HEK293 (cell line): ENCODE data around the gene CARM1.
A peak's percentile ranks its signal among the peaks of the same experiment; 100 is the strongest.

ENCODE experiments used
- CTCF ChIA-PET: fragments of 350-600 bp; formaldehyde crosslinking; extraction: SDS; loops from one replicate; lab custom pipeline; 2021; ENCODE audit warnings: antibody characterized with exemption; lab: Yijun Ruan, JAX
- POLR2A ChIA-PET: fragments of 300-600 bp; formaldehyde crosslinking; extraction: SDS; loops from one replicate; lab custom pipeline; 2020; ENCODE audit warnings: antibody characterized with exemption, inconsistent platforms; lab: Yijun Ruan, JAX
- H3K27ac ChIP-seq: fragments of 200-500 bp; sonication (Bioruptor generic); 2 replicates; pipeline ENCODE4 v1.5.1; 2014; ENCODE audit warnings: low read depth, low read length, control low read depth, inconsistent platforms; ENCODE audit errors: extremely low read depth
- H3K36me3 ChIP-seq, 2 experiments: fragments of 200-500 bp in 1 of 2; sonication (Bioruptor generic) in 1 of 2; 1 replicate in 1 of 2; 2 replicates in 1 of 2; pipeline ENCODE4 v1.5.1; 2014 to 2017; ENCODE audit warnings: inconsistent platforms in 2 of 2, low read length in 2 of 2; ENCODE audit not compliant: control insufficient read depth in 2 of 2, insufficient read depth in 1 of 2
- H3K4me1 ChIP-seq: fragments of 200-500 bp; sonication (Bioruptor generic); 2 replicates; pipeline ENCODE4 v1.5.1; 2014; ENCODE audit warnings: mild to moderate bottlenecking, low read length, inconsistent platforms; ENCODE audit not compliant: control insufficient read depth, insufficient read depth
- H3K4me3 ChIP-seq: 2 replicates; pipeline ENCODE4 v1.5.1; 2011; ENCODE audit warnings: low read depth, mild to moderate bottlenecking, control low read depth, low read length, moderate library complexity
- H3K9me3 ChIP-seq: fragments of 200-500 bp; sonication (Bioruptor generic); 2 replicates; pipeline ENCODE4 v1.5.1; 2014; ENCODE audit warnings: low read depth, low read length, inconsistent platforms; ENCODE audit not compliant: control insufficient read depth, insufficient read depth
- BCL11B ChIP-seq: fragments of 450-650 bp; formaldehyde crosslinking; IDR thresholded peaks from 2 replicates; pipeline ENCODE4 v1.5.1; 2016; ENCODE audit warnings: low read depth, missing biosample characterization, missing genetic modification characterization
- BCL6B ChIP-seq: fragments of 450-650 bp; formaldehyde crosslinking; IDR thresholded peaks from 2 replicates; pipeline ENCODE4 v1.5.1; 2017; ENCODE audit warnings: missing biosample characterization, missing genetic modification characterization
- KLF10 ChIP-seq: fragments of 450-650 bp; IDR thresholded peaks from 2 replicates; pipeline ENCODE4 v1.5.1; 2018; ENCODE audit warnings: missing biosample characterization, mild to moderate bottlenecking, missing genetic modification characterization
- MZF1 ChIP-seq: fragments of 450-650 bp; formaldehyde crosslinking; IDR thresholded peaks from 2 replicates; pipeline ENCODE4 v1.5.1; 2017; ENCODE audit warnings: missing biosample characterization, missing genetic modification characterization, borderline replicate concordance
- TRIM28 ChIP-seq: IDR thresholded peaks from 2 replicates; pipeline ENCODE4 v1.6.1; 2011; ENCODE audit warnings: low read length, control low read depth, borderline replicate concordance
- YY2 ChIP-seq: fragments of 450-650 bp; formaldehyde crosslinking; IDR thresholded peaks from 2 replicates; pipeline ENCODE4 v1.5.1; 2016; ENCODE audit warnings: missing biosample characterization, missing genetic modification characterization
- ZBTB10 ChIP-seq: fragments of 450-650 bp; formaldehyde crosslinking; IDR thresholded peaks from 2 replicates; pipeline ENCODE4 v1.5.1; 2016; ENCODE audit warnings: missing biosample characterization, missing genetic modification characterization
- ZBTB26 ChIP-seq: fragments of 450-650 bp; formaldehyde crosslinking; optimal IDR thresholded peaks from 2 replicates; pipeline ENCODE3; 2016; ENCODE audit warnings: missing biosample characterization, mild to moderate bottlenecking, missing genetic modification characterization
- ZBTB7A ChIP-seq: fragments of 450-650 bp; formaldehyde crosslinking; IDR thresholded peaks from 2 replicates; pipeline ENCODE4 v1.5.1; 2016; ENCODE audit warnings: low read depth, missing biosample characterization, missing genetic modification characterization
- ZNF175 ChIP-seq: fragments of 450-650 bp; formaldehyde crosslinking; IDR thresholded peaks from 2 replicates; pipeline ENCODE4 v1.5.1; 2016; ENCODE audit warnings: missing biosample characterization, missing genetic modification characterization
- ZNF23 ChIP-seq: fragments of 450-650 bp; formaldehyde crosslinking; IDR thresholded peaks from 2 replicates; pipeline ENCODE4 v1.5.1; 2016; ENCODE audit warnings: missing biosample characterization, missing genetic modification characterization, borderline replicate concordance
- ZNF239 ChIP-seq: fragments of 450-650 bp; formaldehyde crosslinking; IDR thresholded peaks from 2 replicates; pipeline ENCODE4 v1.5.1; 2016; ENCODE audit warnings: missing biosample characterization, missing genetic modification characterization
- ZNF280D ChIP-seq: fragments of 450-650 bp; formaldehyde crosslinking; IDR thresholded peaks from 2 replicates; pipeline ENCODE4 v1.5.1; 2016; ENCODE audit warnings: missing biosample characterization, missing genetic modification characterization
- ZNF335 ChIP-seq: fragments of 450-650 bp; formaldehyde crosslinking; conservative IDR thresholded peaks from 2 replicates; pipeline ENCODE4 v1.5.1; 2016; ENCODE audit warnings: missing biosample characterization, missing genetic modification characterization
- ZNF654 ChIP-seq: fragments of 450-650 bp; formaldehyde crosslinking; IDR thresholded peaks from 2 replicates; pipeline ENCODE4 v1.5.1; 2016; ENCODE audit warnings: low read depth, missing biosample characterization, missing genetic modification characterization
- ZNF704 ChIP-seq: fragments of 450-650 bp; formaldehyde crosslinking; IDR thresholded peaks from 2 replicates; pipeline ENCODE4 v1.5.1; 2016; ENCODE audit warnings: missing biosample characterization, missing genetic modification characterization
- ZNF777 ChIP-seq: fragments of 450-650 bp; formaldehyde crosslinking; IDR thresholded peaks from 2 replicates; pipeline ENCODE4 v1.5.1; 2017; ENCODE audit warnings: missing biosample characterization, missing genetic modification characterization, borderline replicate concordance

The CARM1 gene

GRCh38 chr19:10961073-10961860 lies 89.9 kb downstream of the CARM1 start:
- H3K27ac ChIP-seq = peak overlapping the region; percentile 83
- ChIA-PET CTCF (interaction anchor here (0.7 to 1.5 kb wide), 3 partner anchors 19 to 25 kb away, joined by 3 to 9 read pairs (median 6); no protein-coding TSS in a partner anchor), POLR2A (interaction anchor here (0.7 to 1.7 kb wide), 3 partner anchors 11 to 15 kb away, joined by 4 to 5 read pairs (median 4); no protein-coding TSS in a partner anchor)
- no peaks in the 10 kb centered on the region for H3K9me3 ChIP-seq
- H3K4me3 ChIP-seq = peak overlapping the region; percentile 56
- peaks cover 5% of the 10 kb centered on the region for H3K4me1 ChIP-seq
- peaks cover 0 to 2% of the 10 kb centered on the region in 2 experiments; a peak in 2 of 3 replicates for H3K36me3 ChIP-seq
- TF ChIP-seq BCL11B (0 out of 2 replicates have a peak, but pooled peaks have one; percentile 35), ZBTB7A (tag by site-specific recombination) (peak; percentile 12; the same call in 1 of the 2 replicates), KLF10 (tag by site-specific recombination) (peak; percentile 9; the same call in 1 of the 2 replicates), ZBTB10 (tag by site-specific recombination) (peak; percentile 78), ZBTB26 (peak; percentile 71), ZNF654 (tag by site-specific recombination) (no peak), ZNF335 (peak; percentile 79), MZF1 (no peak)

- TF ChIP-seq ZNF23 (tag by site-specific recombination) (no peak), ZNF777 (tag by site-specific recombination) (no peak), BCL11B (no peak), YY2 (tag by site-specific recombination) (no peak), ZNF654 (tag by site-specific recombination) (no peak), BCL6B (tag by site-specific recombination) (no peak), ZNF280D (tag by site-specific recombination) (no peak), ZNF175 (tag by site-specific recombination) (no peak), TRIM28 (no peak), ZNF239 (tag by site-specific recombination) (no peak), ZNF704 (tag by site-specific recombination) (no peak)
- Histone ChIP-seq H3K36me3 (peaks cover 0 to 2% of the 10 kb centered on the region in 2 experiments; a peak in 2 of 3 replicates), H3K4me1 (peaks cover 5% of the 10 kb centered on the region), H3K4me3 (no peak overlapping the region), H3K9me3 (no peaks in the 10 kb centered on the region), H3K27ac (no peak overlapping the region)
- POLR2A ChIA-PET = no interaction called here
- CTCF ChIA-PET = interaction anchor here (0.7 to 1.0 kb wide), 2 partner anchors 83 to 99 kb away, joined by 3 read pairs; no protein-coding TSS in a partner anchor
Measured at GRCh38 chr19:10962863-10963262, 91.5 kb downstream of the CARM1 start.
